H54 (cell line): ENCODE results near the gene CEACAM6.

Experiments used
- DNase-seq: peaks from one replicate; pipeline ENCODE4 v3.0.0; 2011; ENCODE audit warnings: low spot score, mixed read lengths; ENCODE audit not compliant: insufficient read length
- FAIRE-seq: peaks from 3 replicates; lab custom pipeline; 2011; peaks lifted over from hg19 to GRCh38; lab: Jason Lieb, UNC
- POLR2A ChIP-seq: IDR thresholded peaks from 2 replicates; pipeline ENCODE4 v1.6.1; 2011; ENCODE audit warnings: low read depth, mild to moderate bottlenecking, low read length

The CEACAM6 gene

GRCh38 chr19:41821003-41821735 is 65.8 kb downstream of the CEACAM6 start:
- DNase-seq: peak; percentile 69
- FAIRE-seq: peak; percentile 83
- no peak for TF ChIP-seq POLR2A
